ENCODE measurements around the gene RABGGTA. TPM values are rescaled to one million over a fixed set of nuclear protein-coding genes. Genes with fewer than 3 reads are reported as not detected.

RABGGTA gene
- total RNA-seq, 1 experiment from 2014 or later, result 25.6 TPM

DNA sequence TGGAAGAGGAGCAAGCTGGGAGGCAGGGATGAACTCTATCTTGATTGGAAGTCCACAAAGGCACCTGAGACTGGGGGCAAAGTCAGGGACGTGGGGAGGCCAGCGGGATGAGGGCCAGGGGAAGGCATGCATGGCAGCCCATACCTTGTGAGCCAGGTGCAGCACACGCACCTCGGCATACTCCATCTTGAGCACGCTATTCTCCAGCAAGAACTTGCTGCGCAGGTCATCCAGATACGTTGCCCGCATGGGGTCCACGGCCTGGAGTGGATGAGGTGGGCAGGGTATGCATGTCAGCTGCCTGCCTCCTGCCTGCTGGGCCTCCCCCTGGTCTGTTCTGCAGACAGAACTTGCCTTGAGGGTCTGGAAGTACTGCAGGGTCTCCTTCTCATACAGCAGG lies 3.9 kb downstream of the RABGGTA start:
- no peaks in the 10 kb centered on the region for H3K27me3 Mint-ChIP-seq (ENCODE audit: low read depth)
- no peaks in the 10 kb centered on the region for H3K4me1 ChIP-seq (ENCODE audit: insufficient read depth, low read length)
- peaks cover 3 to 21% (median 14%) of the 10 kb centered on the region in 3 experiments; a peak in 5 of 7 replicates for H3K36me3 Mint-ChIP-seq (ENCODE audit: insufficient read depth in 1 of 3, low read depth in 3 of 3)
- no peak overlapping the region for H3K4me3 Mint-ChIP-seq
- H3K4me1 Mint-ChIP-seq, result peaks cover 4 to 12% of the 10 kb centered on the region in 2 experiments
- H3K79me2 ChIP-seq (ENCODE audit: insufficient read depth, low read length), result no peaks in the 10 kb centered on the region
- H3T11ph ChIP-seq (ENCODE audit: low read length), result no peak overlapping the region
- no peak overlapping the region for H3K4me2 ChIP-seq (ENCODE audit: insufficient read depth, insufficient read length, low read length)
- no peaks in the 10 kb centered on the region for H3K9me3 Mint-ChIP-seq
- TF ChIP-seq, protein P1, sequence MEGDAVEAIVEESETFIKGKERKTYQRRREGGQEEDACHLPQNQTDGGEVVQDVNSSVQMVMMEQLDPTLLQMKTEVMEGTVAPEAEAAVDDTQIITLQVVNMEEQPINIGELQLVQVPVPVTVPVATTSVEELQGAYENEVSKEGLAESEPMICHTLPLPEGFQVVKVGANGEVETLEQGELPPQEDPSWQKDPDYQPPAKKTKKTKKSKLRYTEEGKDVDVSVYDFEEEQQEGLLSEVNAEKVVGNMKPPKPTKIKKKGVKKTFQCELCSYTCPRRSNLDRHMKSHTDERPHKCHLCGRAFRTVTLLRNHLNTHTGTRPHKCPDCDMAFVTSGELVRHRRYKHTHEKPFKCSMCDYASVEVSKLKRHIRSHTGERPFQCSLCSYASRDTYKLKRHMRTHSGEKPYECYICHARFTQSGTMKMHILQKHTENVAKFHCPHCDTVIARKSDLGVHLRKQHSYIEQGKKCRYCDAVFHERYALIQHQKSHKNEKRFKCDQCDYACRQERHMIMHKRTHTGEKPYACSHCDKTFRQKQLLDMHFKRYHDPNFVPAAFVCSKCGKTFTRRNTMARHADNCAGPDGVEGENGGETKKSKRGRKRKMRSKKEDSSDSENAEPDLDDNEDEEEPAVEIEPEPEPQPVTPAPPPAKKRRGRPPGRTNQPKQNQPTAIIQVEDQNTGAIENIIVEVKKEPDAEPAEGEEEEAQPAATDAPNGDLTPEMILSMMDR (conservative IDR thresholded peaks at IDR 0.05), result no peak
- H2BK12ac ChIP-seq (ENCODE audit: insufficient read length, low read depth, low read length), result no peak overlapping the region
- H3K27me3 ChIP-seq (ENCODE audit: insufficient read depth, low read length), result no peaks in the 10 kb centered on the region
- no peak overlapping the region for H2BK20ac ChIP-seq (ENCODE audit: low read depth, low read length, poor library complexity, severe bottlenecking)
- no peak overlapping the region for H3K4ac ChIP-seq (ENCODE audit: low read depth, low read length)
- WGBS (ENCODE audit: extremely low coverage, insufficient read length, low lambda C conversion rate), result no CpG with 5 or more reads among the region's 9 CpGs
- no peak overlapping the region for H4K8ac ChIP-seq (replicated peaks; ENCODE audit: insufficient read length, low read depth, low read length)
- no peak overlapping the region for H2AFZ ChIP-seq (ENCODE audit: low read length)
- no peak overlapping the region for H2AK5ac ChIP-seq (ENCODE audit: insufficient read length, low read length)
- H4K5ac ChIP-seq (ENCODE audit: insufficient read length, low read depth, low read length), result no peak overlapping the region
- H3K27ac ChIP-seq (ENCODE audit: insufficient read length, low read depth, low read length), result no peak overlapping the region
- no peak overlapping the region for H3K9ac ChIP-seq (ENCODE audit: extremely low read depth, insufficient read length, low read length)
- H2BK5ac ChIP-seq (ENCODE audit: insufficient read length, low read length), result no peak overlapping the region
- DNase-seq, result no peak
- H2BK120ac ChIP-seq (ENCODE audit: low read depth, low read length, poor library complexity, severe bottlenecking), result no peak overlapping the region
- no peak overlapping the region for H4K91ac ChIP-seq (ENCODE audit: insufficient read length, low read depth, low read length)
- peaks cover 8% of the 10 kb centered on the region for H3K23me2 ChIP-seq (ENCODE audit: insufficient read length, low read depth, low read length, poor library complexity, severe bottlenecking)
- H4K20me1 ChIP-seq (ENCODE audit: control insufficient read depth, insufficient read depth, insufficient read length), result no peaks in the 10 kb centered on the region
- H3K9me3 ChIP-seq (ENCODE audit: control insufficient read depth, low read depth, low read length), result no peaks in the 10 kb centered on the region
- no peak overlapping the region for H3K18ac ChIP-seq (ENCODE audit: insufficient read length, low read depth, low read length)
- H2BK15ac ChIP-seq (ENCODE audit: low read depth, low read length), result no peak overlapping the region
- no peaks in the 10 kb centered on the region for H3K79me1 ChIP-seq (ENCODE audit: insufficient read depth, low read depth, low read length, poor library complexity, severe bottlenecking)
- H3K14ac ChIP-seq (ENCODE audit: insufficient read depth, low read length), result no peak overlapping the region
- H3K56ac ChIP-seq (ENCODE audit: insufficient read length, low read depth, low read length), result no peak overlapping the region
- H3K23ac ChIP-seq (ENCODE audit: insufficient read length, low read depth, low read length), result no peak overlapping the region
- no peak overlapping the region for H3K27ac Mint-ChIP-seq

All from H9 (cell line).